OCI-LY3 (cell line): ENCODE results near the gene CSTA.

Experiments used
- H2AFZ ChIP-seq: fragments of 200-600, 300-600 bp; shearing (Covaris generic); 2 replicates; pipeline ENCODE4 v1.6.0; 2014; ENCODE audit warnings: antibody characterized with exemption, low read depth, low read length
- H3K27ac ChIP-seq: fragments of 200-600, 300-600 bp; sonication (generic); 2 replicates; pipeline ENCODE4 v1.5.1; 2014; ENCODE audit warnings: mild to moderate bottlenecking, low read length, moderate library complexity, mixed read lengths
- H3K27me3 ChIP-seq: fragments of 200-600, 300-600 bp; sonication (generic); 2 replicates; pipeline ENCODE4 v1.6.1; 2014; ENCODE audit warnings: low read depth, low read length, mixed read lengths
- H3K36me3 ChIP-seq: fragments of 200-600, 300-600 bp; sonication (generic); replicated peaks from 2 replicates; pipeline ENCODE3; 2014; ENCODE audit warnings: low read depth, low read length, mixed read lengths
- H3K4me1 ChIP-seq: fragments of 300-600, 200-600 bp; sonication (generic); 2 replicates; pipeline ENCODE4 v1.6.1; 2014; ENCODE audit warnings: low read length, mixed read lengths
- H3K4me2 ChIP-seq: fragments of 200-600, 300-600 bp; sonication (generic); 2 replicates; pipeline ENCODE4 v1.6.1; 2014; ENCODE audit warnings: low read length, mixed read lengths
- H3K4me3 ChIP-seq: fragments of 300-600, 200-600 bp; sonication (generic); 2 replicates; pipeline ENCODE4 v1.5.1; 2014; ENCODE audit warnings: antibody characterized with exemption, mild to moderate bottlenecking, low read length, moderate library complexity
- H3K79me2 ChIP-seq: fragments of 300-600, 200-600 bp; shearing (Covaris generic); 2 replicates; pipeline ENCODE4 v1.6.1; 2014; ENCODE audit warnings: mild to moderate bottlenecking, low read length, mixed read lengths
- H3K9ac ChIP-seq: fragments of 300-600, 200-600 bp; shearing (Covaris generic); 2 replicates; pipeline ENCODE4 v1.6.0; 2014; ENCODE audit warnings: mild to moderate bottlenecking, low read length, moderate library complexity
- H3K9me3 ChIP-seq: fragments of 200-600, 300-600 bp; shearing (Covaris generic); 2 replicates; pipeline ENCODE4 v1.6.1; 2014; ENCODE audit warnings: low read length, mixed read lengths; ENCODE audit not compliant: insufficient read depth
- H4K20me1 ChIP-seq: fragments of 200-600, 300-600 bp; sonication (generic); 2 replicates; pipeline ENCODE4 v1.6.1; 2016; ENCODE audit warnings: low read length, mixed read lengths; ENCODE audit not compliant: insufficient read depth
- EZH2phosphoT487 ChIP-seq: fragments of 200-600 bp; shearing (Covaris generic); IDR thresholded peaks from 2 replicates; pipeline ENCODE4 v1.6.1; 2018; ENCODE audit warnings: antibody characterized with exemption, mixed run types, low read depth
- TF ChIP-seq, protein P1 (sequence below): fragments of 200-600, 300-600 bp; sonication (generic); IDR thresholded peaks from 2 replicates; pipeline ENCODE4 v1.5.1; 2014; ENCODE audit warnings: antibody characterized with exemption, low read length, low read depth

CSTA gene

DNA sequence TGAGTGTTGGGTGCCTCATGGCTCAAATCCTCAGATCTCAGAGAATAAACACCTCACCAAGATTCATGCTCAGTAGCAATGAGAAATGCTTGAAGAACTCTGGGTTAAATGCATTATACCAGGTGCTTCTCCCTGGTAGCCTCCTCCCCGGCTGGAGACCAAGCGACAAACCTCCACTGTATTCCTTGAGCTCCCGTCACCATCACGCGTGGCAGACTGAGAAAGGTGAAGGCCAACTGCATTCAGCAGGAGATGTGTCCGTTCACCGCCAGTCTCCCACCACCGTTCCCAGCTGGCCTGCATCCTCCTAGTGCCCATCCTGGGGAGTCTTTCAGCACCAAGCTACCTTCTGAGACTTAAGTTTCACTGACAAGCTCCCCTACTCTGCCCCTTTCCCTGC, 7.5 kb downstream of the CSTA start:
- Histone ChIP-seq H2AFZ (no peak overlapping the region), H4K20me1 (no peaks in the 10 kb centered on the region), H3K4me1 (no peaks in the 10 kb centered on the region), H3K36me3 (no peaks in the 10 kb centered on the region), H3K9ac (no peak overlapping the region), H3K27me3 (no peaks in the 10 kb centered on the region), H3K79me2 (no peaks in the 10 kb centered on the region), H3K4me2 (no peak overlapping the region), H3K9me3 (no peaks in the 10 kb centered on the region), H3K27ac (no peak overlapping the region), H3K4me3 (no peak overlapping the region)
- TF ChIP-seq, protein P1, sequence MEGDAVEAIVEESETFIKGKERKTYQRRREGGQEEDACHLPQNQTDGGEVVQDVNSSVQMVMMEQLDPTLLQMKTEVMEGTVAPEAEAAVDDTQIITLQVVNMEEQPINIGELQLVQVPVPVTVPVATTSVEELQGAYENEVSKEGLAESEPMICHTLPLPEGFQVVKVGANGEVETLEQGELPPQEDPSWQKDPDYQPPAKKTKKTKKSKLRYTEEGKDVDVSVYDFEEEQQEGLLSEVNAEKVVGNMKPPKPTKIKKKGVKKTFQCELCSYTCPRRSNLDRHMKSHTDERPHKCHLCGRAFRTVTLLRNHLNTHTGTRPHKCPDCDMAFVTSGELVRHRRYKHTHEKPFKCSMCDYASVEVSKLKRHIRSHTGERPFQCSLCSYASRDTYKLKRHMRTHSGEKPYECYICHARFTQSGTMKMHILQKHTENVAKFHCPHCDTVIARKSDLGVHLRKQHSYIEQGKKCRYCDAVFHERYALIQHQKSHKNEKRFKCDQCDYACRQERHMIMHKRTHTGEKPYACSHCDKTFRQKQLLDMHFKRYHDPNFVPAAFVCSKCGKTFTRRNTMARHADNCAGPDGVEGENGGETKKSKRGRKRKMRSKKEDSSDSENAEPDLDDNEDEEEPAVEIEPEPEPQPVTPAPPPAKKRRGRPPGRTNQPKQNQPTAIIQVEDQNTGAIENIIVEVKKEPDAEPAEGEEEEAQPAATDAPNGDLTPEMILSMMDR, result no peak
- no peak for TF ChIP-seq EZH2phosphoT487

- Histone ChIP-seq H3K9me3 (no peaks in the 10 kb centered on the region), H3K79me2 (no peaks in the 10 kb centered on the region), H3K27me3 (no peaks in the 10 kb centered on the region), H3K4me3 (no peak overlapping the region), H3K27ac (no peak overlapping the region), H3K36me3 (no peaks in the 10 kb centered on the region), H3K4me2 (no peak overlapping the region), H4K20me1 (no peaks in the 10 kb centered on the region), H2AFZ (no peak overlapping the region), H3K9ac (no peak overlapping the region), H3K4me1 (no peaks in the 10 kb centered on the region)
- TF ChIP-seq, protein P1, result no peak
- no peak for TF ChIP-seq EZH2phosphoT487
Observed at GRCh38 chr3:122342803-122343202, 17.8 kb downstream of the CSTA start.

GRCh38 chr3:122343654-122344053, 18.6 kb downstream of the CSTA start:
- no peak overlapping the region for H3K27ac ChIP-seq
- H3K9me3 ChIP-seq, result no peaks in the 10 kb centered on the region
- no peaks in the 10 kb centered on the region for H3K79me2 ChIP-seq
- no peaks in the 10 kb centered on the region for H3K36me3 ChIP-seq
- no peaks in the 10 kb centered on the region for H4K20me1 ChIP-seq
- no peak overlapping the region for H2AFZ ChIP-seq
- no peak for TF ChIP-seq EZH2phosphoT487
- TF ChIP-seq, protein P1, result no peak
- no peaks in the 10 kb centered on the region for H3K27me3 ChIP-seq
- no peak overlapping the region for H3K4me3 ChIP-seq
- no peaks in the 10 kb centered on the region for H3K4me1 ChIP-seq
- H3K4me2 ChIP-seq, result no peak overlapping the region
- no peak overlapping the region for H3K9ac ChIP-seq

GRCh38 chr3:122349171-122349570, 24.1 kb downstream of the CSTA start:
- no peaks in the 10 kb centered on the region for H3K4me1 ChIP-seq
- no peaks in the 10 kb centered on the region for H3K27me3 ChIP-seq
- no peak overlapping the region for H3K9ac ChIP-seq
- H3K27ac ChIP-seq, result no peak overlapping the region
- no peak overlapping the region for H3K4me2 ChIP-seq
- no peaks in the 10 kb centered on the region for H3K9me3 ChIP-seq
- H3K79me2 ChIP-seq, result no peaks in the 10 kb centered on the region
- H2AFZ ChIP-seq, result no peak overlapping the region
- no peaks in the 10 kb centered on the region for H3K36me3 ChIP-seq
- H4K20me1 ChIP-seq, result no peaks in the 10 kb centered on the region
- H3K4me3 ChIP-seq, result no peak overlapping the region
- TF ChIP-seq EZH2phosphoT487, result no peak
- TF ChIP-seq, protein P1, result no peak
